GM21576 (cell line): ENCODE measurements around the gene NLRP11.
"Not testable (repeated sequence)": the region's sequence is repeated elsewhere in the genome, so short reads cannot be mapped to it uniquely, and the experiment has no call there.

Source experiments
- ATAC-seq: cut with Tn5 transposase; IDR thresholded peaks from one replicate; pipeline ENCODE4 v1.9.1; 2021; ENCODE audit warnings: mild to moderate bottlenecking, moderate library complexity; ENCODE audit not compliant: unreplicated experiment

The NLRP11 gene

DNA sequence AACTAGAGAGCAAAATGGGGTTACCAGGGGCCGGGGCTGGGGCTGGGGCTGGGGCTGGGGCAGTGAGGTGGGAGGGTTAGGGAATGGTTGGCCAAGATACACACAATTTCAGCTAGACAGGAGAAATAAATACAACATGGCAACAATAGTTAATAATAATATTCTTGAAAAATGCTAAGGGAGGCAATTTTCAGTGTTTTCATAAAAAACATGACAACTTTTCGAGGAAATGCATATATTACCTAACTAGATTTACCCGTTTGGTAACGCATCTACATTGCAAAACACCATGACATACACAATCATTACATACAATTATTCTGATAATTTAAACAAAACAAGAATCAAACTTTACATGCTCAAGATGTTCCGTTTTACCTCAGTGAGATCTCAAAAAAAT is 50.7 kb downstream of the NLRP11 start:
- no peak for ATAC-seq

DNA sequence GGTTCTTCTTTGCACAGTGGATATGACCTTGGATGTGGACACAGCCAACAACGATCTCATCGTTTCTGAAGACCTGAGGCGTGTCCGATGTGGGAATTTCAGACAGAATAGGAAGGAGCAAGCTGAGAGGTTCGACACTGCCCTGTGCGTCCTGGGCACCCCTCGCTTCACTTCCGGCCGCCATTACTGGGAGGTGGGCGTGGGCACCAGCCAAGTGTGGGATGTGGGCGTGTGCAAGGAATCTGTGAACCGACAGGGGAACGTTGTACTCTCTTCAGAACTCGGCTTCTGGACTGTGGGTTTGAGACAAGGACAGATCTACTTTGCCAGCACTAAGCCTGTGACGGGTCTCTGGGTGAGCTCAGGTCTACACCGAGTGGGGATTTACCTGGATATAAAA is 53.5 kb downstream of the NLRP11 start:
- ATAC-seq: no peak

DNA sequence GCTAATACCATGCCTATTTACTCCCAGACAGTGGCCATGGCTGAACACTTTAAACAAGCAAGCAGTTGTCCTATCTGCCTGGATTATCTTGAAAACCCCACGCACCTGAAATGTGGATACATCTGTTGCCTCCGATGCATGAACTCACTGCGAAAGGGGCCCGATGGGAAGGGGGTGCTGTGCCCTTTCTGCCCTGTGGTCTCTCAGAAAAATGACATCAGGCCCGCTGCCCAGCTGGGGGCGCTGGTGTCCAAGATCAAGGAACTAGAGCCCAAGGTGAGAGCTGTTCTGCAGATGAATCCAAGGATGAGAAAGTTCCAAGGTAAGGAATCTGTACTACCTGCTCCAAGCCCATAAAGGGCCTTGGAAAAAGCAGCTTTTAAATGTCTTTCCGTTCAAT is 54.3 kb downstream of the NLRP11 start:
- no peak for ATAC-seq

DNA sequence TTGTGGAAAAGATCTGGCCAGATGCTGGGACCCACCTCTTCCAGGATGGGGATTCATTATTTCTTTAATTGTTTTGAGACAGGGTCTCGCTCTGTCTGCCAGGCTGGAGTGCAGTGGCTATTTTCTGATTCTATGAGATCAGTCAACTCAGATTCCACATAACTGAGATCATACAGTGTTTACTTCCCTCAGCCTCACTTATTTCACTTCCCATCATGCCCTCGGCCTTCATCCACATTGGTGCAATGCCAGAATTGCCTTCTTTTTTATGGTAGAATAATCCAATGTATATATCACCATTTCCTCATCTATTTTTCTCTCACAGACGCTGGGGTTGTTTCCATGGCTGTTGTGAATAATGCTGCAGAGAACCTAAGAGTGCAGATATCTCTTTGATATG is 62.2 kb downstream of the NLRP11 start:
- not testable (repeated sequence) for ATAC-seq

DNA sequence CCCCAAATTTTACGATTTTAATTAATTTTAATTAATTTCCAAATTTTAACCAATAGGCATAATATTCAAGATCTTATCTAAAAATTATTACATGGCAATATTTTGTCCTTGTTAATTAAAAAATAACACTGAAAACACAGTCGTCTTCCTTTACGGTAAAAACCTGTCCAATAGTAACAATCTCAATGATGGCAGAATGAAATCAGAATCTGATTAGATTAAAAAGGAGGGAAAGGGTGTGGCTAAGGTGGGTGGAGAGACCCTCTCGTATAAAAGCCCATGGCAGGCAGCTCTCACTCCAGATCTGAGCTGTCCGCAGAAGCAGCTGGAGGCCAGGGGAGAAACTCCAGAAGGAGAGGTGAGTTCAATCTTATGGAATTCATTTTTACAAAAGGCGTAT is 63.0 kb downstream of the NLRP11 start, which contains the start of gene RFPL4AL1:
Gene RFPL4AL1 (plus strand): TSS at position 301 of the 400 bp plus-strand sequence. CDS start 2,687 bp downstream, outside the sequence.
- not testable (repeated sequence) for ATAC-seq

DNA sequence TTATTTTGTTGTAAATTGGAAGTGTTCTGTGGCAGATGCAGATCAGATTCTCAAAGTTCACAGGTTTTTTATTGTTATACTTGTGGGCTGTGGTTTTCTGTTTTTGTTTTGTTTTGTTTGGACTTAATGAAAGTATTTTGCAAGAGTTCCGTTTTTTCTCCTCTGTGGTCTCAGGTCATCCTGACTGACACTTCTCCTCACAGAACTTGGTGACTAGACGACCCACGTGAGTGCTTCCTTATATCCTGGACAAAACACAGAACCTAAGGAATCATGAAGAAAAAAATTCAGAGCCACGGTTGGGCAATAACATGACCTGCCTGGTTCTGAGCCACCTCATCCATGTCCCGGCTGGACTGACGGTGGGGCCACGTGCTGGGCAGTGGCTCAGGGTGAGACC is 65.3 kb downstream of the NLRP11 start:
- ATAC-seq: no peak

DNA sequence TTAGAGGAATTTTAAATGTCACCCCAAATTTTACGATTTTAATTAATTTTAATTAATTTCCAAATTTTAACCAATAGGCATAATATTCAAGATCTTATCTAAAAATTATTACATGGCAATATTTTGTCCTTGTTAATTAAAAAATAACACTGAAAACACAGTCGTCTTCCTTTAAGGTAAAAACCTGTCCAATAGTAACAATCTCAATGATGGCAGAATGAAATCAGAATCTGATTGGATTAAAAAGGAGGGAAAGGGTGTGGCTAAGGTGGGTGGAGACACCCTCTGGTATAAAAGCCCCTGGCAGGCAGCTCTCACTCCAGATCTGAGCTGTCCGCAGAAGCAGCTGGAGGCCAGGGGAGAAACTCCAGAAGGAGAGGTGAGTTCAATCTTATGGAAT is 73.0 kb downstream of the NLRP11 start, which contains the start of gene RFPL4A:
Gene RFPL4A (plus strand): TSS at position 301 of the 400 bp plus-strand sequence. CDS start 2,704 bp downstream, outside the sequence.
- not testable (repeated sequence) for ATAC-seq

DNA sequence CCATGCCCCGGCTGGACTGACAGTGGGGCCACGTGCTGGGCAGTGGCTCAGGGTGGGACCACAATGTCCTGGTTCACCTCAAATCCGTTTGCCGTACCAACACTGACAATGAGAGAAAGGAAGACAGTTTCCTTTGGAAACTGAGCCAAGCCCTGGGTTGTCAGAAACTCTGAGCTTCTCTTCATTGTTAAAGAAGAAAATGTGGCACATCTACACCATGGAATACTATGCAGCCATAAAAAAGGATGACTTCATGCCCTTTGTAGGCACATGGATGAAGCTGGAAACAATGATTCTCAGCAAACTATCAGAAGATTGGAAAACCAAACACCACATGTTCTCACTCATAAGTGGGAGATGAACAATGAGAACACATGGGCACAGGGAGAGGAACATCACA is 75.0 kb downstream of the NLRP11 start:
- ATAC-seq: not testable (repeated sequence)

DNA sequence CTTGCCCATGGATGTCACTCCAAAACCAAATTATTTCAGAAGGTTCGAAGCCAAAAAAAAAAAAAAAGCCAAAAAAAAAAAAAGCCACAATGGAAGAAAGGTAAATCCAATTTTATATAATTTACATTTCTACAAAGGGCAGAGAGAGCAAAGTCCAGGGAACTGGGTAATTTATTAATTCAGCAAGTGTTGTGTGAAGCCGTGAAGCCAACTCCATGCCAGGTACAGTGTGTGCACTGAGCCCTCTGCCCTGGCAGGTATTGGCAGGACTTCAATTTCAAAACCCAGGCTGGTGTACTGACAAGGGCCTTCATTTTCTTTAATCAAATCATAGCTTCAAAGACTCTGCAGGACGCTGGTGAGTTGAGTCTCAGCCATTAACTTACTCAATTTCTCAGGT is 78.4 kb downstream of the NLRP11 start:
- ATAC-seq: no peak

DNA sequence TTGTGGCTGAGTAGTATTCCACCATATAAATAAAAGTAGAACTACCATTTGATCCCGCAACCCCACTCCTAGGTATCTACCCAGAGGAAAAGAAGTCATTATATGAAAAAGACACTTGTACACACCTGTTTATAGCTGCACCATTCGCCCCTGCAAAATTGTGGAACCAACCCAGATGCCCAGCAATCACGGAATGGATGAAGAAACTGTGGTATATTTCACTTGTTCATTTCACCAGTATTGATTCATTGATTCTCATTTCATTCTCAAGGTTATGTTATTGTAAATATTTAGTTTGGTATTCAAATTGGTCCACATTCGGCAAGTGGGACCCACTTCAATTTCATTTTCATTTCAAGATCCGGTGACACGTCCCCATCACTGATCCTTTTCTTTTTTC is 81.1 kb downstream of the NLRP11 start:
- ATAC-seq: no peak

DNA sequence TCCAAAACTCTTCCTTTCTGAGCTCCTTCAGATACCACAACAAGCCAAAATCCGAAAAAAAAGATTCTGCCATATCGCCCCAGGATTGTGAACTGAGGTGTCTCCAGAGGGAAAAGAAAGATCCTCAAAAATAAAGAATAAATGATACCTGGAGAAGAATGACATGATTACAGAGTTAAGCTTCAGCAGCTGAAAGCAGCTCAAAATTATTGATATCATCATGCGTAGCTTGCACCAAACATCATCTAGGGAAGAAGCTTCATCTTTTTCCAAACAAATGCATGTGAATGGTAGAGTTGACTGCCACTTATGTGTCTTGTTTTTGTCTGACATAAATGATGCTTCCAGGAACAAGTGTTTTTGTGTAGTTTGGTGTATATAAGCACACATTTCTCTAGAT is 93.5 kb downstream of the NLRP11 start, which contains the start of gene NLRP9:
Gene NLRP9 (minus strand): TSS at position 101 of the 400 bp plus-strand sequence. CDS start 28 bp downstream, at position 73.
- ATAC-seq: no peak
